K562 (cell line): ENCODE measurements around the gene TIFAB. TPM values are rescaled to one million over a fixed set of nuclear protein-coding genes. Genes with fewer than 3 reads are reported as not detected.

Experiments used
- ADNP ChIP-seq: fragments of 200-800 bp; sonication (Bioruptor generic); IDR thresholded peaks from 2 replicates; pipeline ENCODE4 v1.6.1; 2016; ENCODE audit warnings: missing genetic modification characterization, missing compliant biosample characterization
- CTBP1 ChIP-seq: fragments of 450-650 bp; IDR thresholded peaks from 2 replicates; pipeline ENCODE4 v1.6.1; 2016; ENCODE audit warnings: borderline replicate concordance
- EP400 ChIP-seq: fragments of 450-650 bp; IDR thresholded peaks from 2 replicates; pipeline ENCODE4 v1.6.1; 2017; ENCODE audit warnings: antibody characterized with exemption, mild to moderate bottlenecking, moderate library complexity
- ERF ChIP-seq: fragments of 450-650 bp; formaldehyde crosslinking; IDR thresholded peaks from 2 replicates; pipeline ENCODE4 v1.4.0; 2020; ENCODE audit warnings: mild to moderate bottlenecking, mixed read lengths
- FOSL1 ChIP-seq: fragments of 200-800 bp; sonication (Bioruptor generic); conservative IDR thresholded peaks from 2 replicates; pipeline ENCODE4 v1.6.1; 2016; ENCODE audit warnings: missing genetic modification characterization, missing compliant biosample characterization
- IRF2 ChIP-seq: sonication (generic); formaldehyde crosslinking; IDR thresholded peaks from 2 replicates; pipeline ENCODE4 v1.8.1; 2022; ENCODE audit warnings: mild to moderate bottlenecking, missing genetic modification reagents
- KDM5B ChIP-seq: fragments of 200-600 bp; sonication (generic); IDR thresholded peaks from 2 replicates; pipeline ENCODE4 v1.6.1; 2012; ENCODE audit warnings: low read depth, mild to moderate bottlenecking, moderate library complexity, low read length, control low read depth, inconsistent platforms; ENCODE audit not compliant: insufficient replicate concordance
- L3MBTL2 ChIP-seq: fragments of 450-650 bp; IDR thresholded peaks from 2 replicates; pipeline ENCODE4 v1.6.1; 2016; ENCODE audit warnings: mild to moderate bottlenecking, moderate library complexity
- MAFF ChIP-seq: IDR thresholded peaks from 2 replicates; pipeline ENCODE4 v1.6.1; 2012; ENCODE audit warnings: low read length, improper control_type of control experiment
- NFIC ChIP-seq: fragments of 450-650 bp; IDR thresholded peaks from 2 replicates; pipeline ENCODE4 v1.6.1; 2017; ENCODE audit warnings: mild to moderate bottlenecking, inconsistent platforms
- SMAD4 ChIP-seq: fragments of 250-450 bp; sonication (Bioruptor Pico); conservative IDR thresholded peaks from 2 replicates; pipeline ENCODE4 v1.8.0; 2021; ENCODE audit warnings: inconsistent platforms, mild to moderate bottlenecking, moderate library complexity
- SMARCA5 ChIP-seq: fragments of 450-650 bp; IDR thresholded peaks from 2 replicates; pipeline ENCODE4 v1.6.1; 2016
- SMARCC2 ChIP-seq: fragments of 450-650 bp; IDR thresholded peaks from 2 replicates; pipeline ENCODE4 v1.6.1; 2017; ENCODE audit warnings: antibody characterized with exemption, moderate library complexity, mild to moderate bottlenecking, low read depth
- ZFX ChIP-seq: sonication (generic); formaldehyde crosslinking; IDR thresholded peaks from 2 replicates; pipeline ENCODE4 v1.8.0; 2022; ENCODE audit warnings: mild to moderate bottlenecking, missing genetic modification reagents, moderate library complexity
- ZKSCAN8 ChIP-seq: fragments of 200-800 bp; sonication (Bioruptor generic); IDR thresholded peaks from 2 replicates; pipeline ENCODE4 v1.6.1; 2016; ENCODE audit warnings: missing genetic modification characterization, missing compliant biosample characterization
- ZNF551 ChIP-seq: fragments of 250-450 bp; sonication (Bioruptor Pico); IDR thresholded peaks from 2 replicates; pipeline ENCODE4 v1.5.0; 2021; ENCODE audit warnings: mild to moderate bottlenecking, moderate library complexity
- ZNF584 ChIP-seq: fragments of 200-800 bp; sonication (Bioruptor generic); IDR thresholded peaks from 2 replicates; pipeline ENCODE4 v1.6.1; 2016; ENCODE audit warnings: low read depth, mild to moderate bottlenecking, missing genetic modification characterization, missing compliant biosample characterization
- ZNF766 ChIP-seq: fragments of 200-800 bp; sonication (Bioruptor generic); conservative IDR thresholded peaks from 2 replicates; pipeline ENCODE4 v1.6.1; 2016; ENCODE audit warnings: missing genetic modification characterization, missing compliant biosample characterization
- polyA plus RNA-seq, 8 experiments: library from polyadenylated mRNA; depleted of rRNA in 4 of 8; stranded (reverse) in 5 of 8; unstranded in 3 of 8; fragments of >200 nt; fragmentation: Nextera tagmentation in 2 of 8; fragmentation: Illumina TruSeq in 1 of 8; extraction: Ambion mirVana in 2 of 8; extraction: Trizol in 1 of 8; gene quantifications; 2 replicates each; pipeline versions ENCODE4 v1.2.1 to v1.2.3, GENCODE V29; 2011 to 2014; ENCODE audit warnings: inconsistent platforms in 1 of 8, missing spikeins in 1 of 8
- total RNA-seq, 7 experiments: library from RNA; depleted of rRNA in 6 of 7; stranded (reverse); fragments of >200 nt in 6 of 7; fragmentation: Illumina TruSeq in 2 of 7; extraction: Trizol in 2 of 7; gene quantifications; 2 replicates each; pipeline versions ENCODE4 v1.2.1 to v1.2.3, GENCODE V29; 2011 to 2021; ENCODE audit warnings: low replicate concordance in 1 of 7
- TF ChIP-seq, protein P1 (sequence below): fragments of 450-650 bp; IDR thresholded peaks from 2 replicates; pipeline ENCODE4 v1.6.1; 2017; ENCODE audit warnings: antibody characterized with exemption, mild to moderate bottlenecking
- TF ChIP-seq, protein P2 (sequence below), 2 experiments: fragments of 250-450 bp in 1 of 2; fragments of 450-650 bp in 1 of 2; sonication (Bioruptor Pico) in 1 of 2; IDR thresholded peaks; 2 replicates each; pipeline versions ENCODE4 v1.6.1 to v1.8.0; 2016 to 2021; ENCODE audit warnings: mild to moderate bottlenecking in 2 of 2, moderate library complexity in 2 of 2, missing compliant biosample characterization in 1 of 2, missing genetic modification characterization in 1 of 2
- TF ChIP-seq, protein P3 (sequence below): sonication (generic); formaldehyde crosslinking; IDR thresholded peaks from 2 replicates; pipeline ENCODE4 v1.8.1; 2023; ENCODE audit warnings: mild to moderate bottlenecking, missing genetic modification reagents

The TIFAB gene
- total and polyA plus RNA-seq, 9 of the 15 experiments (the other 6 are each of a cell fraction or from before 2014, with no cell fraction given), result not detected

DNA sequence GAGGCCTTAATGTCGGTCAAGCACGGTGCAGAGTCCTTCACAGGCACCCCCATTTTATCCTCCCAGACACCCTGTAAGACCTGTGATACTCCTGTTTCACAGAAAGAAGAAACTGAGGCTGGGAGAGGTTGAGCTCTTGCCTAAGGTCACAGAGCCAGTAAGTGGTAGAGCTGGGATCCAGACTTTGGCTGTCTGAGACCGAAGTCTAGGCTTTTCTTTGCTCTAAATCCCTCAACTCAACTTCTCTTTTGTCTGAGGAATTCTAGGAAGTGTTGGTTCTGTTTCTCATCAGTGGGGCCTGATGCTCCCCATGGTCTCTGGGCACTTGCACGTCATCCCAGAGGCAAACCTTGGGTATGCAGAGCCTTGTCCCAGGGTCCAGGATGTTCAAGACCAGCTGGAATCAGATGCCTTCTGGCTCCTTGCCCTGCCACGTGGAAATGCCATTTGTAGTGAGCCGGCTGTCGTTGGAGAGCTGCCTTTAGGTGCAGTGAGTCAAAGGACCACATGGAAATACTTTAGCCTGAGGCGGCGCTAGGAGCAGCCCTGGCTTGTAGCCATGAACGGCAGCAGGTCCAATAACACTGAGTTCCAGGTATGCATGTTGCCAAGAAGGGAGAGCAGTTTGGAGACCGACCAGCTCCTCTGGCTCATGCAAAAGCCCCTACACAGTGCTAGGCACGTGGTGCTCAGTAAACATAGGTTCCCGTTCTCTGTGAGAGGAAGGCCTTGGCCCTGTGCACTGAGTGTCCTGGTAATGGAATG is 14.2 kb downstream of the TIFAB start (continued):
- TF ChIP-seq EP400, result peak; percentile 22; the same call in 1 of the 2 replicates
- TF ChIP-seq KDM5B, result peak; percentile 19
- no peak for TF ChIP-seq SMARCA5
- 0 out of 2 replicates have a peak, but pooled peaks have one; percentile 19 for TF ChIP-seq ADNP (tag)
- TF ChIP-seq IRF2 (CRISPR knock-in tag), result no peak
- TF ChIP-seq ERF (CRISPR knock-in tag), result 0 out of 2 replicates have a peak, but pooled peaks have one; percentile 8
- TF ChIP-seq CTBP1, result no peak
- peak; percentile 66; the same call in 1 of the 2 replicates for TF ChIP-seq L3MBTL2
- TF ChIP-seq ZNF551 (CRISPR knock-in tag), result 0 out of 2 replicates have a peak, but pooled peaks have one; percentile 31
- TF ChIP-seq ZNF584 (CRISPR knock-in tag), result peak; percentile 78
- TF ChIP-seq, protein P1, sequence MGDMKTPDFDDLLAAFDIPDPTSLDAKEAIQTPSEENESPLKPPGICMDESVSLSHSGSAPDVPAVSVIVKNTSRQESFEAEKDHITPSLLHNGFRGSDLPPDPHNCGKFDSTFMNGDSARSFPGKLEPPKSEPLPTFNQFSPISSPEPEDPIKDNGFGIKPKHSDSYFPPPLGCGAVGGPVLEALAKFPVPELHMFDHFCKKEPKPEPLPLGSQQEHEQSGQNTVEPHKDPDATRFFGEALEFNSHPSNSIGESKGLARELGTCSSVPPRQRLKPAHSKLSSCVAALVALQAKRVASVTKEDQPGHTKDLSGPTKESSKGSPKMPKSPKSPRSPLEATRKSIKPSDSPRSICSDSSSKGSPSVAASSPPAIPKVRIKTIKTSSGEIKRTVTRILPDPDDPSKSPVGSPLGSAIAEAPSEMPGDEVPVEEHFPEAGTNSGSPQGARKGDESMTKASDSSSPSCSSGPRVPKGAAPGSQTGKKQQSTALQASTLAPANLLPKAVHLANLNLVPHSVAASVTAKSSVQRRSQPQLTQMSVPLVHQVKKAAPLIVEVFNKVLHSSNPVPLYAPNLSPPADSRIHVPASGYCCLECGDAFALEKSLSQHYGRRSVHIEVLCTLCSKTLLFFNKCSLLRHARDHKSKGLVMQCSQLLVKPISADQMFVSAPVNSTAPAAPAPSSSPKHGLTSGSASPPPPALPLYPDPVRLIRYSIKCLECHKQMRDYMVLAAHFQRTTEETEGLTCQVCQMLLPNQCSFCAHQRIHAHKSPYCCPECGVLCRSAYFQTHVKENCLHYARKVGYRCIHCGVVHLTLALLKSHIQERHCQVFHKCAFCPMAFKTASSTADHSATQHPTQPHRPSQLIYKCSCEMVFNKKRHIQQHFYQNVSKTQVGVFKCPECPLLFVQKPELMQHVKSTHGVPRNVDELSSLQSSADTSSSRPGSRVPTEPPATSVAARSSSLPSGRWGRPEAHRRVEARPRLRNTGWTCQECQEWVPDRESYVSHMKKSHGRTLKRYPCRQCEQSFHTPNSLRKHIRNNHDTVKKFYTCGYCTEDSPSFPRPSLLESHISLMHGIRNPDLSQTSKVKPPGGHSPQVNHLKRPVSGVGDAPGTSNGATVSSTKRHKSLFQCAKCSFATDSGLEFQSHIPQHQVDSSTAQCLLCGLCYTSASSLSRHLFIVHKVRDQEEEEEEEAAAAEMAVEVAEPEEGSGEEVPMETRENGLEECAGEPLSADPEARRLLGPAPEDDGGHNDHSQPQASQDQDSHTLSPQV, result peak; percentile 79
- 0 out of 2 replicates have a peak, but pooled peaks have one; percentile 7 for TF ChIP-seq SMARCC2
- TF ChIP-seq, protein P2, sequence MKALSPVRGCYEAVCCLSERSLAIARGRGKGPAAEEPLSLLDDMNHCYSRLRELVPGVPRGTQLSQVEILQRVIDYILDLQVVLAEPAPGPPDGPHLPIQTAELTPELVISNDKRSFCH (CRISPR knock-in tag; IDR thresholded peaks at IDR 0.05), result no peak
- TF ChIP-seq, protein P2 (tag; IDR thresholded peaks at IDR 0.05), result peak; percentile 74; the same call in 1 of the 2 replicates
- peak; percentile 71 for TF ChIP-seq NFIC
- TF ChIP-seq MAFF, result no peak
- TF ChIP-seq, protein P3, sequence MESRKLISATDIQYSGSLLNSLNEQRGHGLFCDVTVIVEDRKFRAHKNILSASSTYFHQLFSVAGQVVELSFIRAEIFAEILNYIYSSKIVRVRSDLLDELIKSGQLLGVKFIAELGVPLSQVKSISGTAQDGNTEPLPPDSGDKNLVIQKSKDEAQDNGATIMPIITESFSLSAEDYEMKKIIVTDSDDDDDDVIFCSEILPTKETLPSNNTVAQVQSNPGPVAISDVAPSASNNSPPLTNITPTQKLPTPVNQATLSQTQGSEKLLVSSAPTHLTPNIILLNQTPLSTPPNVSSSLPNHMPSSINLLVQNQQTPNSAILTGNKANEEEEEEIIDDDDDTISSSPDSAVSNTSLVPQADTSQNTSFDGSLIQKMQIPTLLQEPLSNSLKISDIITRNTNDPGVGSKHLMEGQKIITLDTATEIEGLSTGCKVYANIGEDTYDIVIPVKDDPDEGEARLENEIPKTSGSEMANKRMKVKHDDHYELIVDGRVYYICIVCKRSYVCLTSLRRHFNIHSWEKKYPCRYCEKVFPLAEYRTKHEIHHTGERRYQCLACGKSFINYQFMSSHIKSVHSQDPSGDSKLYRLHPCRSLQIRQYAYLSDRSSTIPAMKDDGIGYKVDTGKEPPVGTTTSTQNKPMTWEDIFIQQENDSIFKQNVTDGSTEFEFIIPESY (CRISPR knock-in tag), result peak; percentile 51
- TF ChIP-seq SMAD4, result peak; percentile 41; the same call in 1 of the 2 replicates
- TF ChIP-seq ZFX, result peak; percentile 19
- TF ChIP-seq FOSL1 (tag), result peak; percentile 73
- 0 out of 2 replicates have a peak, but pooled peaks have one; percentile 2 for TF ChIP-seq ZNF766 (CRISPR knock-in tag)
- TF ChIP-seq ZKSCAN8 (CRISPR knock-in tag), result no peak
